Ureter (tissue), 1 donor: ENCODE data around the gene DAB2. TPM values are rescaled to one million over a fixed set of nuclear protein-coding genes. Genes with fewer than 3 reads are reported as not detected.

Experiments
- DNase-seq: peaks from one replicate; pipeline ENCODE4 v3.0.0-alpha.2; 2020; ENCODE audit warnings: low spot score
- total RNA-seq: library from RNA; stranded (reverse); gene quantifications from one replicate; pipeline ENCODE4 v1.2.4, GENCODE V29; 2023
- donor health status: DM: yes; HTN: yes; CAD: no.

Gene DAB2
- total RNA-seq, result 77.2 TPM

- peak; percentile 81 for DNase-seq
Measured at GRCh38 chr5:39424736-39425637, at the start of gene DAB2. TSS of gene DAB2 (minus strand) at chr5:39424980. CDS start at chr5:39394320, 30,660 bp downstream.

DNA sequence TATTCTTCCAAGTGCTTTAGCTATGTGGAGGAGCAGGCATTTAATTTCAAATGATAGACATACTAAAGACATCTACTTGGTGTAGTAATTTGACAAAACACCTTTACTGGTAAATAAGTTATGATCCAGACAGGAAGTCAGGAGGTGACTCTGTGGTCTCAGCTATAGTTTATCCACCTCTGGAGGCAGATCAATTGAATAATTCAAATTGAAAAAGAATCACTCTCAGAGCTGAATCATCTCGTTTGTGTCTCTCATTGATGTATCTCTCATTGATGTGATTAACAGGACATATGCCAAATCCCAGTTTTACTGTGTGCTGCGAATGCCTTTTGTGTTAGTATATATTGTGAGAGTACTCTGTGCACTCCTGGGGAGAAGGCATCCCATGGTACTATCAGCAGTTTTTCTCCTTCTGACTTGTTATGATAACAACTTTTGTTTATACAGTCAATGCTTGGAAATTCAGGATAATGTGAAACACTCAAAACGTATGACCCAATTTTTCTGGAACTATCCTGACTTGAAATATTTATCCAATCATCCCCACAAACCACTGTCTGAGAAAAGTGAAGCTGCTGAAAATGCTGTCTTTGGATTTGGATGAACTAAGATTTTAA lies 48.5 kb upstream of the DAB2 start:
- no peak for DNase-seq

GRCh38 chr5:39471836-39472508 lies 47.2 kb upstream of the DAB2 start:
- DNase-seq, result no peak

- DNase-seq, result no peak
Measured at GRCh38 chr5:39470811-39471210, 46.0 kb upstream of the DAB2 start.

- no peak for DNase-seq
Measured at GRCh38 chr5:39469777-39470415, 45.1 kb upstream of the DAB2 start.

- DNase-seq, result no peak
Measured at GRCh38 chr5:39469176-39469575, 44.4 kb upstream of the DAB2 start.

DNA sequence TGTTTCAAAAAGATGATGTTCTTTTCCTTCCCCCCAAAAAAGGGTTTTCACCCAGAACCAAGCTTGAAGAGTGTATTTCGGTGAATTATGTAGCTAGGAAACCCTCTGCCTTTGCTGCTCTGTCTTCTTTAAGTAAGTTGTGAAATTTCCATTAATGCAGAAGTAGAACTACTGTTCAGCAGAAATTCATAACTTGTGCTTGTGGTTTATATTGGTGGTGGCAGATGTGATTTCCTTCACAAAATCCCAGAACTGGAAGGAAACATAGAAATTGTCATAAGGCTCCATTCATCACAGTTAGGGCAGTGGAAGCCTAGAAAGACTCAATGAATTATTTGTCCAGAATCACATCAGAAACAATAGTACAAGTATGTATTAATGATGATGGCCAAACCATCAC lies 42.1 kb upstream of the DAB2 start:
- DNase-seq, result no peak

DNA sequence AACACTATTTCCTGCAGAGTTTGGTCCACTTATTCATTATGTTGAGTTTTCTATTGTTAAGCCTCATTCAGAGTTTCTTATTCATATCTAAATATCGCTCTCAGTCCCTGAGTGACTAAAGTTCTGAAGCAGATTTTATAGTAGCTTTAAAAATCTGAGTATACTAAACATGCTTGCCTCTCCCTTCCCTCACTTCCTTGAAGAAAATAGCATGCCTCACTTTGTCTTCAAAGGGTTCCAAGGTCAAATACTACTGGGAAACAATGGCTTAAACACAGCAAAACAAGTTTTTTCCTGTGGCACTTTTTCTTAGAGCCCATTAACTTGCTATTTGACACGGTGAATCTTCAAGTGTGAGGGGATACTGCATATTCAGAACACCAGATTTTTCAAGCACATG lies 41.1 kb upstream of the DAB2 start:
- no peak for DNase-seq

- DNase-seq, result no peak
Measured at GRCh38 chr5:39465097-39465496, 40.3 kb upstream of the DAB2 start.

- no peak for DNase-seq
Measured at GRCh38 chr5:39464088-39464487, 39.3 kb upstream of the DAB2 start.

GRCh38 chr5:39462211-39462610 lies 37.4 kb upstream of the DAB2 start:
- DNase-seq, result no peak

DNA sequence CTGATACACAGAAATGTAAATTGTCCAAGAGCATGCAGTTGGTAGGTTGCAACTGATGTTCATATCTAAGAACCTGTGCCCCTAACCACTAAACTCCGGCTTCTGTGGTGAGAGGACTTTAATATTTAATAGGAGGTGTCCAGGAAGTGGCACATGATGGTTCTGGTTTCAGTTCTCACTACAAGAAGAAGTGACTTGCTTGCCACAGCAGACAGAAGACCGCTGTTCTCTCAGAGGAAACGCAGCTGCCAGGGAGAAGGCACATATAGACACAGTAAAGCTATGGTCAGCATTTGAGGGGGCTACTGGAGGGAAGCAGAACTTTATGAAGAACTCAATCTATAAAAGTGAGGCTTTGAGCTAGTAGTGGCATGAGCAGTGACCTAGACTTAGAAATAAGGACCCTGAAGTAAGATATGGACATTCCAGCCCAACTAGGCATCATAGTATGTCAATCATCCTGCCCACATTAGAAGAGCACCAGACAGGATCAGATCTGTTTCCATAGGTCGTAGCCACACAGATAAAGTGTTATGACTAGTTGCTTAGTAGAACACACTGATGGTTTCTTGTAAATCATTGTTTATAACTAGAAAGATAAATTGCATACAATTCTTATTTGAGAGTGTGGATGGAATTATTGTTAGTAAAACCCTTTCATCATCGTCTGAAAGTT lies 36.4 kb upstream of the DAB2 start:
- DNase-seq, result no peak

GRCh38 chr5:39459907-39460306 lies 35.1 kb upstream of the DAB2 start:
- DNase-seq, result no peak

DNA sequence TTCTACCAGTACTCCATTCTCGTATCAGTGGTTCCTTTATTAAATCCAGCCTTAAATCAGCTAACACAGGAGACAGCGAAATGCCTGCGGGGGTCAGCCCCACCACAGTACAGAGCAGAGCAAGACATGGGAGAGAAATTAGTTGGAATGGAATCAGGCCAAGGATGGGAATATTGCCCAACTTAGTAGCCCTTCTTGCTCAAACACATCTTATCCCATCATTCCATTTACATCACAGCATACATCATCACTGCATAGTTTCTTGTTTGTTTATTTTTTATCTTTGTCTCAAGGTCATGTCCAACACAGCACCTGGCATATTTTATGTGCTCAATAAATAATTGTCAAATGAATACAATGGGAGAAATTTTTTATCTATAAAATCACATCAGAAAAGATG lies 34.3 kb upstream of the DAB2 start:
- DNase-seq, result no peak

DNA sequence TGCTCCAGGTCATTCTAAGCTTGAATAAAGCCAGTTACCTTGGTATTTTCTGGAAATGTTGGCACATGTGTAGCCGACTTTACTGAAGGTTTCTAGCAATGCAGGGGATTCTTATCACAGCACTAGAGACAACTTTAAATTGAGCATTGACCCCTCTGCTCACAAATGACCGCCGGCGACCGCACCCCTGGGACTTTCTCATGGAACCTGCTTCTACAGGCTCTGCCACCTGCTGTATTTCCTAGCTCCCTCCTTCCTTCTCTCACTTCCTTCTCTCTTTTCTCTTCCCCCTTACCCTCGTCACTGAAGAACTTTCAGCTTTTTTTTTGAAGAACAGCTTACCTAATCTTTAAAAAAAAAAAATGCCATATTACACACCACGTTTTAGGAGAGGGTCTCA lies 30.9 kb upstream of the DAB2 start:
- no peak for DNase-seq

DNA sequence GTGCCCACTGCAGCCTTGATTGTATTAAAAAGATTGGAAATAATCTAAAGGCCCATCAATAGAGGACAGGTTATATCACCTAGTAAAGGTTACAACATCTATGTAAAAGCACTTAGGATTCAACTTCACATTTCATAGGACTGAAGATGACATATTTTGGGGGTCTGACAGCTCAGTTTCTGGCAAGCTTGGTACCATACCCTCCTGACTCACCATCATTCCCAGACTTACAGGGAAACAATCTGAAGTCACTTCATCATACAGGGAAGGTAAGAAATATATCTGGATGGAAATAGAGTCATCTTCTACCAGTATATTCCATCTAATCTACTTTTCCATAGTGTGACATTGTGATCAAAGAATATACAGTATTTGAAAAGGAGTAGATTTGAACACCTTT lies 28.8 kb upstream of the DAB2 start:
- no peak for DNase-seq

- DNase-seq, result no peak
Measured at GRCh38 chr5:39452846-39453245, 28.1 kb upstream of the DAB2 start.

- DNase-seq, result no peak
Measured at GRCh38 chr5:39451276-39451941, 26.6 kb upstream of the DAB2 start.

GRCh38 chr5:39450487-39450886 lies 25.7 kb upstream of the DAB2 start:
- no peak for DNase-seq

GRCh38 chr5:39449591-39449990 lies 24.8 kb upstream of the DAB2 start:
- no peak for DNase-seq

GRCh38 chr5:39448506-39449128 lies 23.8 kb upstream of the DAB2 start:
- DNase-seq, result no peak
